HepG2 (cell line): ENCODE data around the gene PPP3R2. TPM values are rescaled to one million over a fixed set of nuclear protein-coding genes. Genes with fewer than 3 reads are reported as not detected.

Source experiments
- ATAC-seq: fragments of 200-7000 bp; cut with Tn5 transposase; 3 replicates; pipeline ENCODE4 v1.9.1; 2020; ENCODE audit warnings: mild to moderate bottlenecking, moderate library complexity
- BruUV-seq: library from RNA; stranded (reverse); fragments of 400-500 nt; replicated peaks from 2 replicates; lab custom pipeline; 2021; lab: Mats Ljungman, UMichigan
- CTCF ChIA-PET: fragments of 300-600 bp; formaldehyde crosslinking; extraction: SDS; loops from one replicate; lab custom pipeline; 2021; ENCODE audit warnings: low total read pairs, inconsistent platforms, low intra/inter-chr PET ratio; lab: Yijun Ruan, JAX
- POLR2A ChIA-PET: fragments of 350-600 bp; sonication (Branson Sonifier 250); formaldehyde crosslinking; loops from one replicate; lab custom pipeline; 2020; ENCODE audit warnings: antibody characterized with exemption, inconsistent platforms; lab: Yijun Ruan, JAX
- DNase-seq: peaks from one replicate; pipeline ENCODE4 v3.0.0-alpha.2; 2015; ENCODE audit warnings: low spot score
- FAIRE-seq: peaks from 3 replicates; lab custom pipeline; 2011; peaks lifted over from hg19 to GRCh38; lab: Jason Lieb, UNC
- H2AFZ ChIP-seq: one replicate; pipeline ENCODE4 v1.6.1; 2011; ENCODE audit warnings: low read length, inconsistent platforms
- H3K27ac ChIP-seq: fragments of 300-600 bp; 3 replicates; pipeline ENCODE4 v1.8.0; 2011; ENCODE audit warnings: mixed run types, mild to moderate bottlenecking, mixed read lengths, low read length, inconsistent platforms; ENCODE audit not compliant: insufficient read depth; ENCODE audit errors: extremely low read length
- H3K27me3 ChIP-seq, 2 experiments: fragments of 200-600 bp in 1 of 2; 2 replicates in 1 of 2; 3 replicates in 1 of 2; pipeline versions ENCODE4 v1.6.0 to v1.8.0; 2011; ENCODE audit warnings: low read length in 2 of 2, mild to moderate bottlenecking in 2 of 2, moderate library complexity in 2 of 2, inconsistent platforms in 1 of 2; ENCODE audit not compliant: insufficient read depth in 2 of 2, control insufficient read depth in 1 of 2
- H3K36me3 ChIP-seq, 2 experiments: fragments of 200-600 bp in 1 of 2; replicated peaks in 1 of 2; 2 replicates in 1 of 2; 3 replicates in 1 of 2; pipeline versions ENCODE4 v1.5.1 to v1.8.0; 2011; ENCODE audit warnings: low read length in 2 of 2, inconsistent platforms in 1 of 2; ENCODE audit not compliant: insufficient read depth in 2 of 2, control insufficient read depth in 1 of 2
- H3K4me1 ChIP-seq: 2 replicates; pipeline ENCODE4 v1.5.1; 2012; ENCODE audit warnings: low read length, inconsistent platforms; ENCODE audit not compliant: insufficient read depth
- H3K4me2 ChIP-seq: 2 replicates; pipeline ENCODE4 v1.6.0; 2011; ENCODE audit warnings: low read depth, low read length, inconsistent platforms
- H3K4me3 ChIP-seq, 3 experiments: fragments of 200-600 bp in 1 of 3; sonication (generic), shearing (Covaris generic) in 1 of 3; replicated peaks in 1 of 3; 2 replicates each; pipeline ENCODE4 v1.5.1; 2011 to 2016; ENCODE audit warnings: low read length in 3 of 3, inconsistent platforms in 2 of 3, low read depth in 2 of 3, mild to moderate bottlenecking in 2 of 3, control low read depth in 1 of 3, mixed read lengths in 1 of 3; ENCODE audit not compliant: insufficient read depth in 1 of 3
- H3K79me2 ChIP-seq: one replicate; pipeline ENCODE4 v1.6.1; 2011; ENCODE audit warnings: low read length, inconsistent platforms; ENCODE audit not compliant: insufficient read depth
- H3K9ac ChIP-seq: 2 replicates; pipeline ENCODE4 v1.6.0; 2011; ENCODE audit warnings: mild to moderate bottlenecking, low read depth, low read length, inconsistent platforms; ENCODE audit not compliant: insufficient read depth
- H3K9me3 ChIP-seq: 2 replicates; pipeline ENCODE4 v1.5.1; 2012; ENCODE audit warnings: mild to moderate bottlenecking, low read length
- H4K20me1 ChIP-seq: 2 replicates; pipeline ENCODE4 v1.6.0; 2011; ENCODE audit warnings: inconsistent platforms, mild to moderate bottlenecking, low read length, moderate library complexity; ENCODE audit not compliant: insufficient read depth
- CC2D1A ChIP-seq: sonication (generic); formaldehyde crosslinking; IDR thresholded peaks from 2 replicates; pipeline ENCODE4 v1.8.1; 2023; ENCODE audit warnings: mild to moderate bottlenecking, missing genetic modification reagents
- DMAP1 ChIP-seq: IDR thresholded peaks from 2 replicates; pipeline ENCODE4 v1.6.1; 2016
- KLF6 ChIP-seq: IDR thresholded peaks from 2 replicates; pipeline ENCODE4 v1.8.0; 2016; ENCODE audit warnings: missing biosample characterization, missing genetic modification reagents
- MTA3 ChIP-seq: sonication (generic); formaldehyde crosslinking; IDR thresholded peaks from 2 replicates; pipeline ENCODE4 v1.4.0; 2020; ENCODE audit warnings: missing genetic modification reagents
- MXD4 ChIP-seq: IDR thresholded peaks from 2 replicates; pipeline ENCODE4 v1.6.1; 2016; ENCODE audit warnings: mild to moderate bottlenecking, missing biosample characterization, missing genetic modification reagents
- XBP1 ChIP-seq: sonication (generic); formaldehyde crosslinking; IDR thresholded peaks from 2 replicates; pipeline ENCODE4 v1.5.0; 2020; ENCODE audit warnings: missing genetic modification reagents
- ZBTB20 ChIP-seq: sonication (generic); formaldehyde crosslinking; IDR thresholded peaks from 2 replicates; pipeline ENCODE4 v1.8.1; 2023; ENCODE audit warnings: missing genetic modification reagents, low read depth, mild to moderate bottlenecking, borderline replicate concordance
- ZNF282 ChIP-seq: fragments of 450-650 bp; IDR thresholded peaks from 2 replicates; pipeline ENCODE4 v1.6.1; 2018; ENCODE audit not compliant: partially characterized antibody
- ZNF512B ChIP-seq: sonication (generic); formaldehyde crosslinking; IDR thresholded peaks from 2 replicates; pipeline ENCODE4 v1.5.1; 2020; ENCODE audit warnings: missing genetic modification reagents, mild to moderate bottlenecking, borderline replicate concordance
- ZNF562 ChIP-seq: sonication (generic); formaldehyde crosslinking; IDR thresholded peaks from 2 replicates; pipeline ENCODE4 v1.8.0; 2022; ENCODE audit warnings: missing genetic modification reagents, borderline replicate concordance
- ZNF619 ChIP-seq: sonication (generic); formaldehyde crosslinking; IDR thresholded peaks from 2 replicates; pipeline ENCODE4 v1.4.0; 2020; ENCODE audit warnings: mild to moderate bottlenecking, missing genetic modification reagents
- ZNF740 ChIP-seq: sonication (generic); formaldehyde crosslinking; IDR thresholded peaks from 2 replicates; pipeline ENCODE4 v1.4.0; 2020; ENCODE audit warnings: missing genetic modification reagents
- WGBS: methylation state at CpG from one replicate; pipeline ENCODE4 v1.1.6; 2017; ENCODE audit warnings: low lambda C conversion rate; 5-methylcytosine and 5-hydroxymethylcytosine counted together
- in situ Hi-C: cut with HindIII; loops from 2 replicates; pipeline ENCODE4 v1.10.0; 2017; ENCODE audit warnings: low pct_unique_long_range_greater_than_20kb; ENCODE audit not compliant: extremely low pct_ligation_motif_present
- intact Hi-C: fragments of 100-400 bp; cut with micrococcal nuclease; formaldehyde crosslinking; loops from one replicate; pipeline ENCODE4 v1.10.0; 2022; ENCODE audit not compliant: unreplicated experiment
- polyA plus RNA-seq, 8 experiments: library from polyadenylated mRNA; depleted of rRNA in 3 of 8; stranded (reverse) in 7 of 8; unstranded in 1 of 8; fragments of >200 nt; fragmentation: Illumina TruSeq in 4 of 8; extraction: Trizol in 4 of 8; gene quantifications; 2 replicates each; pipeline versions ENCODE4 v1.2.1 to v1.2.3, GENCODE V29; 2011 to 2016; ENCODE audit warnings: low read depth in 4 of 8, missing spikeins in 1 of 8, mixed read lengths in 1 of 8; ENCODE audit not compliant: insufficient read depth in 1 of 8
- total RNA-seq, 5 experiments: library from RNA; depleted of rRNA; stranded (reverse); fragments of >200 nt; fragmentation: Illumina TruSeq; extraction: Trizol; gene quantifications; 2 replicates each; pipeline ENCODE4 v1.2.3, GENCODE V29; 2016; ENCODE audit warnings: low read depth in 1 of 5
- TF ChIP-seq, protein P1 (sequence below): IDR thresholded peaks from 2 replicates; pipeline ENCODE4 v1.6.1; 2012; ENCODE audit warnings: low read length, improper control_type of control experiment
- TF ChIP-seq, protein P2 (sequence below): sonication (generic); formaldehyde crosslinking; IDR thresholded peaks from 2 replicates; pipeline ENCODE4 v1.8.1; 2022; ENCODE audit warnings: low read depth, mild to moderate bottlenecking, missing genetic modification reagents
- TF ChIP-seq, protein P3 (sequence below): IDR thresholded peaks from 2 replicates; pipeline ENCODE4 v1.6.1; 2016; ENCODE audit warnings: mild to moderate bottlenecking, missing biosample characterization, missing genetic modification reagents

PPP3R2 gene
- total and polyA plus RNA-seq, 2 of the 13 experiments (the other 11 are each of a cell fraction or from before 2014, with no cell fraction given) = not detected

- intact Hi-C loops = no loop called here
- Histone ChIP-seq H3K9ac (no peak overlapping the region), H3K9me3 (no peaks in the 10 kb centered on the region), H3K27ac (no peak overlapping the region), H3K79me2 (no peaks in the 10 kb centered on the region), H3K36me3 (no peaks in the 10 kb centered on the region), H4K20me1 (no peaks in the 10 kb centered on the region), H2AFZ (no peak overlapping the region), H3K27me3 (no peaks in the 10 kb centered on the region), H3K4me3 (no peak overlapping the region), H3K4me2 (no peak overlapping the region), H3K4me1 (no peaks in the 10 kb centered on the region)
- POLR2A ChIA-PET = no interaction called here
- no peak for DNase-seq
- BruUV-seq = no TSS peak
- 25% methylated on average over 1 of the region's 1 CpG for WGBS
- FAIRE-seq = no peak
- CTCF ChIA-PET = no interaction called here
- ATAC-seq = no peak
- TF ChIP-seq MXD4 (CRISPR knock-in tag) = no peak
- TF ChIP-seq, protein P1, sequence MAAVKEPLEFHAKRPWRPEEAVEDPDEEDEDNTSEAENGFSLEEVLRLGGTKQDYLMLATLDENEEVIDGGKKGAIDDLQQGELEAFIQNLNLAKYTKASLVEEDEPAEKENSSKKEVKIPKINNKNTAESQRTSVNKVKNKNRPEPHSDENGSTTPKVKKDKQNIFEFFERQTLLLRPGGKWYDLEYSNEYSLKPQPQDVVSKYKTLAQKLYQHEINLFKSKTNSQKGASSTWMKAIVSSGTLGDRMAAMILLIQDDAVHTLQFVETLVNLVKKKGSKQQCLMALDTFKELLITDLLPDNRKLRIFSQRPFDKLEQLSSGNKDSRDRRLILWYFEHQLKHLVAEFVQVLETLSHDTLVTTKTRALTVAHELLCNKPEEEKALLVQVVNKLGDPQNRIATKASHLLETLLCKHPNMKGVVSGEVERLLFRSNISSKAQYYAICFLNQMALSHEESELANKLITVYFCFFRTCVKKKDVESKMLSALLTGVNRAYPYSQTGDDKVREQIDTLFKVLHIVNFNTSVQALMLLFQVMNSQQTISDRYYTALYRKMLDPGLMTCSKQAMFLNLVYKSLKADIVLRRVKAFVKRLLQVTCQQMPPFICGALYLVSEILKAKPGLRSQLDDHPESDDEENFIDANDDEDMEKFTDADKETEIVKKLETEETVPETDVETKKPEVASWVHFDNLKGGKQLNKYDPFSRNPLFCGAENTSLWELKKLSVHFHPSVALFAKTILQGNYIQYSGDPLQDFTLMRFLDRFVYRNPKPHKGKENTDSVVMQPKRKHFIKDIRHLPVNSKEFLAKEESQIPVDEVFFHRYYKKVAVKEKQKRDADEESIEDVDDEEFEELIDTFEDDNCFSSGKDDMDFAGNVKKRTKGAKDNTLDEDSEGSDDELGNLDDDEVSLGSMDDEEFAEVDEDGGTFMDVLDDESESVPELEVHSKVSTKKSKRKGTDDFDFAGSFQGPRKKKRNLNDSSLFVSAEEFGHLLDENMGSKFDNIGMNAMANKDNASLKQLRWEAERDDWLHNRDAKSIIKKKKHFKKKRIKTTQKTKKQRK = no peak
- no peak for TF ChIP-seq CC2D1A (CRISPR knock-in tag)
- TF ChIP-seq ZBTB20 (CRISPR knock-in tag) = no peak
- no peak for TF ChIP-seq XBP1 (CRISPR knock-in tag)
- no peak for TF ChIP-seq MTA3 (CRISPR knock-in tag)
- no peak for TF ChIP-seq KLF6 (CRISPR knock-in tag)
- TF ChIP-seq ZNF562 (CRISPR knock-in tag) = no peak
- TF ChIP-seq ZNF512B (CRISPR knock-in tag) = no peak
- no peak for TF ChIP-seq ZNF740 (CRISPR knock-in tag)
- TF ChIP-seq, protein P2, sequence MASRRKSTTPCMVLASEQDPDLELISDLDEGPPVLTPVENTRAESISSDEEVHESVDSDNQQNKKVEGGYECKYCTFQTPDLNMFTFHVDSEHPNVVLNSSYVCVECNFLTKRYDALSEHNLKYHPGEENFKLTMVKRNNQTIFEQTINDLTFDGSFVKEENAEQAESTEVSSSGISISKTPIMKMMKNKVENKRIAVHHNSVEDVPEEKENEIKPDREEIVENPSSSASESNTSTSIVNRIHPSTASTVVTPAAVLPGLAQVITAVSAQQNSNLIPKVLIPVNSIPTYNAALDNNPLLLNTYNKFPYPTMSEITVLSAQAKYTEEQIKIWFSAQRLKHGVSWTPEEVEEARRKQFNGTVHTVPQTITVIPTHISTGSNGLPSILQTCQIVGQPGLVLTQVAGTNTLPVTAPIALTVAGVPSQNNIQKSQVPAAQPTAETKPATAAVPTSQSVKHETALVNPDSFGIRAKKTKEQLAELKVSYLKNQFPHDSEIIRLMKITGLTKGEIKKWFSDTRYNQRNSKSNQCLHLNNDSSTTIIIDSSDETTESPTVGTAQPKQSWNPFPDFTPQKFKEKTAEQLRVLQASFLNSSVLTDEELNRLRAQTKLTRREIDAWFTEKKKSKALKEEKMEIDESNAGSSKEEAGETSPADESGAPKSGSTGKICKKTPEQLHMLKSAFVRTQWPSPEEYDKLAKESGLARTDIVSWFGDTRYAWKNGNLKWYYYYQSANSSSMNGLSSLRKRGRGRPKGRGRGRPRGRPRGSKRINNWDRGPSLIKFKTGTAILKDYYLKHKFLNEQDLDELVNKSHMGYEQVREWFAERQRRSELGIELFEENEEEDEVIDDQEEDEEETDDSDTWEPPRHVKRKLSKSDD = no peak
- no peak for TF ChIP-seq DMAP1 (CRISPR knock-in tag)
- TF ChIP-seq, protein P3, sequence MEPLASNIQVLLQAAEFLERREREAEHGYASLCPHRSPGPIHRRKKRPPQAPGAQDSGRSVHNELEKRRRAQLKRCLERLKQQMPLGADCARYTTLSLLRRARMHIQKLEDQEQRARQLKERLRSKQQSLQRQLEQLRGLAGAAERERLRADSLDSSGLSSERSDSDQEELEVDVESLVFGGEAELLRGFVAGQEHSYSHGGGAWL = no peak
- TF ChIP-seq ZNF619 = no peak
- TF ChIP-seq ZNF282 = no peak
- in situ Hi-C loops = no loop called here
These were observed 12.2 kb downstream of the PPP3R2 start for GRCh38 chr9:101582553-101582952.
